HEK293 (cell line): ENCODE results near the gene TFR2.

Experiments
- GLIS1 ChIP-seq: fragments of 450-650 bp; formaldehyde crosslinking; IDR thresholded peaks from 2 replicates; pipeline ENCODE4 v1.5.1; 2016; ENCODE audit warnings: missing biosample characterization, missing genetic modification characterization
- HIC1 ChIP-seq: fragments of 450-650 bp; formaldehyde crosslinking; IDR thresholded peaks from 2 replicates; pipeline ENCODE4 v1.5.1; 2016; ENCODE audit warnings: missing biosample characterization, missing genetic modification characterization
- HOXC10 ChIP-seq: sonication (generic); formaldehyde crosslinking; IDR thresholded peaks from 2 replicates; pipeline ENCODE4 v1.8.1; 2023; ENCODE audit warnings: mild to moderate bottlenecking, missing genetic modification reagents
- IKZF3 ChIP-seq: fragments of 450-650 bp; IDR thresholded peaks from 2 replicates; pipeline ENCODE4 v1.5.0; 2018; ENCODE audit warnings: missing biosample characterization, mild to moderate bottlenecking, missing genetic modification characterization, moderate library complexity
- KLF8 ChIP-seq: fragments of 450-650 bp; formaldehyde crosslinking; IDR thresholded peaks from 2 replicates; pipeline ENCODE4 v1.5.1; 2016; ENCODE audit warnings: missing biosample characterization, missing genetic modification characterization
- KLF9 ChIP-seq: fragments of 450-650 bp; formaldehyde crosslinking; IDR thresholded peaks from 2 replicates; pipeline ENCODE4 v1.5.1; 2016; ENCODE audit warnings: missing biosample characterization, missing genetic modification characterization, low read depth
- SCRT1 ChIP-seq: fragments of 450-650 bp; formaldehyde crosslinking; IDR thresholded peaks from 2 replicates; pipeline ENCODE4 v1.5.1; 2016; ENCODE audit warnings: missing biosample characterization, missing genetic modification characterization, borderline replicate concordance
- SP2 ChIP-seq: fragments of 450-650 bp; formaldehyde crosslinking; IDR thresholded peaks from 2 replicates; pipeline ENCODE4 v1.5.1; 2016; ENCODE audit warnings: missing biosample characterization, missing genetic modification characterization
- SP3 ChIP-seq: fragments of 450-650 bp; formaldehyde crosslinking; IDR thresholded peaks from 2 replicates; pipeline ENCODE4 v1.5.1; 2016; ENCODE audit warnings: missing biosample characterization, missing genetic modification characterization
- ZBTB8A ChIP-seq: fragments of 450-650 bp; formaldehyde crosslinking; IDR thresholded peaks from 2 replicates; pipeline ENCODE4 v1.5.1; 2016; ENCODE audit warnings: missing biosample characterization, missing genetic modification characterization
- ZFP41 ChIP-seq: fragments of 450-650 bp; formaldehyde crosslinking; IDR thresholded peaks from 2 replicates; pipeline ENCODE4 v1.5.1; 2016; ENCODE audit warnings: missing biosample characterization, missing genetic modification characterization, borderline replicate concordance
- ZFP69B ChIP-seq: fragments of 450-650 bp; formaldehyde crosslinking; IDR thresholded peaks from 2 replicates; pipeline ENCODE4 v1.5.1; 2016; ENCODE audit warnings: missing biosample characterization, missing genetic modification characterization
- ZNF148 ChIP-seq: fragments of 450-650 bp; formaldehyde crosslinking; IDR thresholded peaks from 2 replicates; pipeline ENCODE4 v1.5.0; 2017; ENCODE audit warnings: missing biosample characterization, missing genetic modification characterization, borderline replicate concordance
- ZNF155 ChIP-seq: fragments of 450-650 bp; formaldehyde crosslinking; IDR thresholded peaks from 2 replicates; pipeline ENCODE4 v1.5.1; 2016; ENCODE audit warnings: missing biosample characterization, missing genetic modification characterization
- ZNF184 ChIP-seq: fragments of 450-650 bp; IDR thresholded peaks from 2 replicates; pipeline ENCODE4 v1.5.1; 2018; ENCODE audit warnings: missing biosample characterization, mild to moderate bottlenecking, missing genetic modification characterization
- ZNF19 ChIP-seq: fragments of 450-650 bp; formaldehyde crosslinking; IDR thresholded peaks from 2 replicates; pipeline ENCODE4; 2016; ENCODE audit warnings: missing biosample characterization, missing genetic modification characterization, low read depth
- ZNF214 ChIP-seq: fragments of 450-650 bp; formaldehyde crosslinking; IDR thresholded peaks from 2 replicates; pipeline ENCODE4 v1.5.1; 2017; ENCODE audit warnings: missing biosample characterization, mild to moderate bottlenecking, missing genetic modification characterization, borderline replicate concordance
- ZNF223 ChIP-seq: fragments of 450-650 bp; formaldehyde crosslinking; IDR thresholded peaks from 2 replicates; pipeline ENCODE4 v1.5.1; 2016; ENCODE audit warnings: missing biosample characterization, missing genetic modification characterization
- ZNF274 ChIP-seq, 2 experiments: fragments of 200-500 bp in 1 of 2; fragments of 450-650 bp in 1 of 2; sonication (Bioruptor generic) in 1 of 2; formaldehyde crosslinking in 1 of 2; IDR thresholded peaks; 2 replicates each; pipeline versions ENCODE4 v1.5.1 to v1.6.1; 2014 to 2016; ENCODE audit warnings: borderline replicate concordance in 1 of 2, inconsistent platforms in 1 of 2, low read length in 1 of 2, missing biosample characterization in 1 of 2, missing genetic modification characterization in 1 of 2
- ZNF335 ChIP-seq: fragments of 450-650 bp; formaldehyde crosslinking; conservative IDR thresholded peaks from 2 replicates; pipeline ENCODE4 v1.5.1; 2016; ENCODE audit warnings: missing biosample characterization, missing genetic modification characterization
- ZNF366 ChIP-seq: fragments of 450-650 bp; formaldehyde crosslinking; conservative IDR thresholded peaks from 2 replicates; pipeline ENCODE4 v1.5.1; 2016; ENCODE audit warnings: missing biosample characterization, missing genetic modification characterization
- ZNF529 ChIP-seq: fragments of 450-650 bp; formaldehyde crosslinking; IDR thresholded peaks from 2 replicates; pipeline ENCODE4 v1.5.1; 2017; ENCODE audit warnings: missing genetic modification characterization, missing biosample characterization; ENCODE audit not compliant: insufficient replicate concordance
- ZNF549 ChIP-seq: fragments of 450-650 bp; IDR thresholded peaks from 2 replicates; pipeline ENCODE4 v1.5.1; 2018; ENCODE audit warnings: missing biosample characterization, missing genetic modification characterization, mild to moderate bottlenecking, inconsistent platforms, moderate library complexity
- ZNF560 ChIP-seq: fragments of 450-650 bp; formaldehyde crosslinking; IDR thresholded peaks from 2 replicates; pipeline ENCODE4 v1.5.1; 2017; ENCODE audit warnings: missing biosample characterization, missing genetic modification characterization, borderline replicate concordance
- ZNF596 ChIP-seq: fragments of 450-650 bp; IDR thresholded peaks from 2 replicates; pipeline ENCODE4 v1.5.0; 2018; ENCODE audit warnings: missing biosample characterization, mild to moderate bottlenecking, missing genetic modification characterization, moderate library complexity
- ZNF621 ChIP-seq: fragments of 450-650 bp; formaldehyde crosslinking; IDR thresholded peaks from 2 replicates; pipeline ENCODE4 v1.5.1; 2017; ENCODE audit warnings: missing biosample characterization, missing genetic modification characterization
- ZNF624 ChIP-seq: fragments of 450-650 bp; formaldehyde crosslinking; IDR thresholded peaks from 2 replicates; pipeline ENCODE4 v1.5.1; 2017; ENCODE audit warnings: missing biosample characterization, missing genetic modification characterization
- ZNF639 ChIP-seq: fragments of 450-650 bp; formaldehyde crosslinking; IDR thresholded peaks from 2 replicates; pipeline ENCODE4 v1.5.1; 2016; ENCODE audit warnings: missing biosample characterization, missing genetic modification characterization
- ZNF707 ChIP-seq: fragments of 450-650 bp; formaldehyde crosslinking; IDR thresholded peaks from 2 replicates; pipeline ENCODE4 v1.5.1; 2016; ENCODE audit warnings: missing biosample characterization, missing genetic modification characterization
- ZNF792 ChIP-seq: fragments of 450-650 bp; formaldehyde crosslinking; IDR thresholded peaks from 2 replicates; pipeline ENCODE4 v1.5.1; 2016; ENCODE audit warnings: missing biosample characterization, missing genetic modification characterization
- ZNF843 ChIP-seq: fragments of 450-650 bp; formaldehyde crosslinking; IDR thresholded peaks from 2 replicates; pipeline ENCODE4 v1.5.1; 2016; ENCODE audit warnings: missing biosample characterization, missing genetic modification characterization
- ZSCAN18 ChIP-seq: fragments of 450-650 bp; formaldehyde crosslinking; IDR thresholded peaks from 2 replicates; pipeline ENCODE4 v1.5.1; 2016; ENCODE audit warnings: missing biosample characterization, missing genetic modification characterization
- TF ChIP-seq, protein P1 (sequence below): fragments of 450-650 bp; formaldehyde crosslinking; IDR thresholded peaks from 2 replicates; pipeline ENCODE4 v1.5.1; 2016; ENCODE audit warnings: missing biosample characterization, missing genetic modification characterization

Gene TFR2

DNA sequence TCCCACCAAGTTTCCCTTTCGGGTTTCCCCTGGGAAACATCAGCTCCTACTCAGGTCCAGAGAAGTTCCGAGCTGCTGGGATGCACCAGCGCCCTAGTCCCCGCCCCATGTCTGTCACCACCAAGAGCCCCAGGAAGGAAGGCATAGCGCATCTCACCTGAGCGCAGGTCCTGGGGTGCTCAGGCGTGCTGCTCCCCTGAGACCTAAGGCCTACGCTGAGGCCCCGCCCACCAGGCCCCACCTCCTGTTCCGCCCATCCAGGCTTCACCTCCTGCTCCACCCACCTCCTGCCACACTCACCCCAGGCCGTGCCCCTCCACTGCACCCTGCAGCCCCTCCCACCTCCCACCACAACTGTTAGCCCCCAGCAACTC lies 1.2 kb upstream of the TFR2 start (continued):
- no peak for TF ChIP-seq ZNF148 (tag by site-specific recombination)
- TF ChIP-seq KLF9 (tag by site-specific recombination): peak; percentile 72
- no peak for TF ChIP-seq ZNF624 (tag by site-specific recombination)
- TF ChIP-seq ZNF335 (tag by site-specific recombination): no peak
- no peak for TF ChIP-seq ZNF843 (tag by site-specific recombination)
- no peak for TF ChIP-seq ZFP69B (tag by site-specific recombination)
- no peak for TF ChIP-seq ZNF596 (tag by site-specific recombination)
- TF ChIP-seq KLF8: peak; percentile 41; the same call in 1 of the 2 replicates
- TF ChIP-seq ZSCAN18 (tag by site-specific recombination): no peak
- TF ChIP-seq ZNF707: no peak
- TF ChIP-seq SP2 (tag by site-specific recombination): peak; percentile 40
- no peak for TF ChIP-seq ZFP41 (tag by site-specific recombination)
- no peak for TF ChIP-seq ZNF274 (IDR thresholded peaks at IDR 0.05; ENCODE audit: low read length)
- TF ChIP-seq ZNF274 (tag by site-specific recombination; IDR thresholded peaks at IDR 0.05; ENCODE audit: borderline replicate concordance): no peak
- no peak for TF ChIP-seq GLIS1 (tag by site-specific recombination)
- no peak for TF ChIP-seq ZNF529 (tag by site-specific recombination)
- TF ChIP-seq ZNF214 (tag by site-specific recombination): no peak
- TF ChIP-seq ZNF184 (tag by site-specific recombination): no peak
- no peak for TF ChIP-seq ZNF621
- TF ChIP-seq ZNF639: no peak
- TF ChIP-seq ZBTB8A: no peak
- no peak for TF ChIP-seq ZNF19 (tag by site-specific recombination)
- no peak for TF ChIP-seq ZNF549
- TF ChIP-seq ZNF366 (tag by site-specific recombination): no peak
- no peak for TF ChIP-seq IKZF3 (tag by site-specific recombination)
- peak; percentile 65 for TF ChIP-seq SP3 (tag by site-specific recombination)
- TF ChIP-seq SCRT1 (tag by site-specific recombination): no peak
- TF ChIP-seq ZNF560 (tag by site-specific recombination): no peak
- TF ChIP-seq, protein P1, sequence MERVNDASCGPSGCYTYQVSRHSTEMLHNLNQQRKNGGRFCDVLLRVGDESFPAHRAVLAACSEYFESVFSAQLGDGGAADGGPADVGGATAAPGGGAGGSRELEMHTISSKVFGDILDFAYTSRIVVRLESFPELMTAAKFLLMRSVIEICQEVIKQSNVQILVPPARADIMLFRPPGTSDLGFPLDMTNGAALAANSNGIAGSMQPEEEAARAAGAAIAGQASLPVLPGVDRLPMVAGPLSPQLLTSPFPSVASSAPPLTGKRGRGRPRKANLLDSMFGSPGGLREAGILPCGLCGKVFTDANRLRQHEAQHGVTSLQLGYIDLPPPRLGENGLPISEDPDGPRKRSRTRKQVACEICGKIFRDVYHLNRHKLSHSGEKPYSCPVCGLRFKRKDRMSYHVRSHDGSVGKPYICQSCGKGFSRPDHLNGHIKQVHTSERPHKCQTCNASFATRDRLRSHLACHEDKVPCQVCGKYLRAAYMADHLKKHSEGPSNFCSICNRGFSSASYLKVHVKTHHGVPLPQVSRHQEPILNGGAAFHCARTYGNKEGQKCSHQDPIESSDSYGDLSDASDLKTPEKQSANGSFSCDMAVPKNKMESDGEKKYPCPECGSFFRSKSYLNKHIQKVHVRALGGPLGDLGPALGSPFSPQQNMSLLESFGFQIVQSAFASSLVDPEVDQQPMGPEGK: 0 out of 2 replicates have a peak, but pooled peaks have one; percentile 26
- no peak for TF ChIP-seq ZNF223 (tag by site-specific recombination)
- no peak for TF ChIP-seq ZNF155
- TF ChIP-seq HOXC10: no peak
- TF ChIP-seq HIC1 (tag by site-specific recombination): peak; percentile 49; the same call in 1 of the 2 replicates
- TF ChIP-seq ZNF792 (tag by site-specific recombination): no peak
